ENCODE measurements around the gene ZSWIM5.
"Not testable (repeated sequence)": the region's sequence is repeated elsewhere in the genome, so short reads cannot be mapped to it uniquely, and the experiment has no call there.

ZSWIM5 gene

GRCh38 chr1:45205910-45206721 lies at the start of gene ZSWIM5:
TSS of gene ZSWIM5 (minus strand) at chr1:45206605. CDS start at chr1:45206350, 255 bp downstream.
- peak; percentile 45 to 46 for DNase-seq (ENCODE audit: low read depth in 2 of 2)

DNA sequence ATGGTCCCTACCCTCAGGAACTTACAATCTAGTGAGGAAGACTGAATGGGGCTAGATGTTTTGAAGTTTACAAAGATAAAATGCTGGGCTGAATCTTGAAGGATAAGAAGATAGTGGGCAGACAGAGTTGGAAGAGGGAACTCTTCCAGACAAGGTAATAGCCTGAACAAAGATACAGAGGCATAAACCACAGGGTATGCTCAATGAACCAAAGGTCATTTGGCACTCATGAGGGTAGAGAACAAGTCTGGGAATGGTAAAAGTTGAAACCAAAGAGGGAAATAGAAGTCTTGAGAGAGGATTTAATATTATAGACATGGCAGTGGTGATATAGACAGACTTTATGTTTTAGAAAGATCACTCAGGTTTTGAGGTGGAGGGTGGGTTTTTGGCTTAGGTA lies 48.1 kb upstream of the ZSWIM5 start:
- no peak for DNase-seq (ENCODE audit: low read depth in 2 of 2)

GRCh38 chr1:45250544-45250943 lies 44.1 kb upstream of the ZSWIM5 start:
- DNase-seq (ENCODE audit: low read depth in 2 of 2), result no peak

DNA sequence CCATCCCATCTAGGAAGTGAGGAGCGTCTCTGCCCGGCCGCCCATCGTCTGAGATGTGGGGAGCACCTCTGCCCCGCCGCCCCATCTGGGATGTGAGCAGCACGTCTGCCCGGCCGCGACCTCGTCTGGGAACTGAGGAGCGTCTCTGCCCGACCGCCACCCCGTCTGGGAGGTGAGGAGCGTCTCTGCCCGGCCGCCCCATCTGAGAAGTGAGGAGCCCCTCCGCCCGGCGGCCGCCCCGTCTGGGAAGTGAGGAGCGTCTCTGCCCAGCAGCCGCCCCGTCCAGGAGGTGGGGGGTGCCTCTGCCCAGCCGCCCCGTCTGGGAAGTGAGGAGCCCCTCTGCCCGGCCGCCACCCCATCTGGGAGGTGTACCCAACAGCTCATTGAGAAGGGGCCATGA lies 41.6 kb upstream of the ZSWIM5 start:
- not testable (repeated sequence) for DNase-seq (ENCODE audit: low read depth in 2 of 2)

- DNase-seq (ENCODE audit: low read depth in 2 of 2), result no peak
These were observed 40.4 kb upstream of the ZSWIM5 start for GRCh38 chr1:45246760-45247159.

DNA sequence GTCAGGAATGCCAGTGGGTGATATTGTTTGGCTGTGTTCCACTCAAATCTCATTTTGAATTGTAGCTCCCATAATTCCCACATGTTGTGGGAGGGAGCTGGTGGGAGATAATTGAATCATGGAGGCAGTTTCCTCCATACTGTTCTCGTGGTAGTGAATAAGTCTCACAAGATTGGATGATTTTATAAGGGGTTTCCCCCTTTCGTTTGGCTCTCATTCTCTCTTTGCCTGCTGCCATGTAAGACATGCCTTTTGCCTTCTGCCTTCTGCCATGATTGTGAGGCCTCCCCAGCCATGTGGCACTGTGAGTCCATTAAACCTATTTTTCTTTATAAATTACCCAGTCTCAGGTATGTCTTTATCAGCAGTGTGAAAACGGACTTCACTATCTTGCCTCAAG lies 40.0 kb upstream of the ZSWIM5 start:
- not testable (repeated sequence) for DNase-seq (ENCODE audit: low read depth in 2 of 2)

DNA sequence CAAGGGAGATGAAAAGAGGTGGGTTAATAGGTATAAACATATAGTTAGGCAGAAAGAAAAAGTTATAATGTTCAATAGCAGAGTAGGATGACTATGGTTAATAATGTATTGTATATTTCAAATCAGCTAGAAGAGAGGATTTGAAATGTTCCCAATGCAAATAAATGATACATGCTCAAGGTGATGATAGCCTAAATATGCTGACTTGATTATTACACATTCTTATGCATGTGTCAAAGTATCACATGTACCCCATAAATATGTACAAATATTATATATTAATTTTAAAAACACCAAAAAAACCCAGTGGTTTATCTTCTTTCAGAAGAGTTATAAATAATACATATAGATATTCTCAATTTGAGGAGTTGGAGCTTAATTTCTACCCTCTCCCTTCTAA lies 38.3 kb upstream of the ZSWIM5 start:
- no peak for DNase-seq (ENCODE audit: low read depth in 2 of 2)

DNA sequence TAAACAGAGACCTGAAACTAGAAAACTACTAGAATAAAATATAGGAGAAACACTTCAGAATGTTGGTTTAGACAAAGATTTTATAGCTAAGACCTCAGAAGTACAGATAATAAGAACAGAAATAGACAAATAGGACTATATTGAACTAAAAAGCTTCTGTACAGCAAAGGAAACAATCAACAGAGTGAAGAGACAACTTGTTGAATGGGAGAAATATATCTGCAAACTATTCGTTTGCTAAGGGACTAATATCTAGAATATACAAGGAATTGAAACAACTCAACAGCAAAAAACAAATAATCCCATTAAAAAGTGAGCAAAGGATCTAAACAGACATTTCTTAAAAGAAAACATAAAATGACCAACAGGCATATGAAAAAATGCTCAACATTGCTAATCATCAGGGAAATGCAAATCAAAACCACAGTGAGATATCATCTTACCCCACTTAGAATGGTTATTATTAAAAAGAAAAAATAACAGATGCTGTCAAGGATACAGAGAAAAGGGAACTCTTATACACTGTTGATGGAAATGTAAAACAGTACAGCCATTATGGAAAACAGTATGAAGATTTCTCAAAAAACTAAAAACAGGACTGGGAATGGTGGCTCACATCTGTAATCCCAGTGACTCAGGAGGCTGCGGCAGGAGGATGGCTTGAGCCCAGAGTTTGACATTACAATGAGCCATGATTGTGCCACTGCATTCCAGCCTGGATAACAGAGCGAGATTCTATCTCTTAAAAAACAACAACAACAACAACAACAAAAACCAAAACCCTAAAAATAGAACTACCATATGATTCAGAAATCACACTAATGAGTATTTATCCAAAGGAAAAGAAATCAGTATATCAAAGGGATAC lies 37.3 kb upstream of the ZSWIM5 start:
- no peak for DNase-seq (ENCODE audit: low read depth in 2 of 2)

- no peak for DNase-seq (ENCODE audit: low read depth in 2 of 2)
These were observed 32.4 kb upstream of the ZSWIM5 start for GRCh38 chr1:45238846-45239245.

GRCh38 chr1:45236136-45236535 lies 29.7 kb upstream of the ZSWIM5 start:
- DNase-seq (ENCODE audit: low read depth in 2 of 2), result no peak

GRCh38 chr1:45230537-45230936 lies 24.1 kb upstream of the ZSWIM5 start:
- DNase-seq (ENCODE audit: low read depth in 2 of 2), result no peak

GRCh38 chr1:45225598-45225997 lies 19.2 kb upstream of the ZSWIM5 start:
- no peak for DNase-seq (ENCODE audit: low read depth in 2 of 2)

DNA sequence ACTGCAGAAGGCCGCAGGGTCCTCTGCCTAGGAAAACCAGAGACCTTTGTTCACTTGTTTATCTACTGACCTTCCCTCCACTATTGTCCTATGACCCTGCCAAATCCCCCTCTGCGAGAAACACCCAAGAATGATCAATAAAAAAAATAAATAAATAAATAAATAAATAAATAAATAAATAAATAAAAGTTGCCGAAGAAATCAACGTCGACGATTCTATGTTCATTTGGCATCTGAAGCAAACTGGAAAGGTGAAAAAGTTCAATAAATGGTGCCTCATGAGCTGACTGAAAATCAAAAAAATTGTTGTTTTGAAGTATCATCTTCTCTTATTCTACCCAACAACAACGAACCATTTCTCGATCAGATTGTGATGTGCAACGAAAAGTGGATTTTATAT lies 17.3 kb upstream of the ZSWIM5 start:
- DNase-seq (ENCODE audit: low read depth in 2 of 2), result not testable (repeated sequence)

GRCh38 chr1:45221716-45222115 lies 15.3 kb upstream of the ZSWIM5 start:
- no peak for DNase-seq (ENCODE audit: low read depth in 2 of 2)

DNA sequence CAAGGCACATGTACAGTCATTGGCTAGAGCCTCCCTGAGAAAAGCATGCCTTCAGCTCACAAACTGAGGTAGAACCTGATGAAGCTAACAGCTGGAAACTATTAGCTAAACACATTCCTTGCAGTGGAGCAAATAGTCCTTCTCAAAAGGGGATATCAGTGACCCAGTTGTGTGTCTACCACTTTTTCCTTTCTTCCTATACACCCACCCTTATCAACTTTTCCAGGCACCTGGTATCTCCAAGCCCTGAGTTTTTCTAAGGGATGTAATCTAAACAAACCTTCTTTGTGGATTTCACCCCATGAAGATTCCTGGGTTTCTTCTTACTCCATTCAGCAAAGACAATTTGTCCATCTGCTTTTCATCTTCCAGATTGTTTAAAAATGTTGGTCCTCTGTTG lies 10.5 kb upstream of the ZSWIM5 start:
- DNase-seq (ENCODE audit: low read depth in 2 of 2), result no peak

DNA sequence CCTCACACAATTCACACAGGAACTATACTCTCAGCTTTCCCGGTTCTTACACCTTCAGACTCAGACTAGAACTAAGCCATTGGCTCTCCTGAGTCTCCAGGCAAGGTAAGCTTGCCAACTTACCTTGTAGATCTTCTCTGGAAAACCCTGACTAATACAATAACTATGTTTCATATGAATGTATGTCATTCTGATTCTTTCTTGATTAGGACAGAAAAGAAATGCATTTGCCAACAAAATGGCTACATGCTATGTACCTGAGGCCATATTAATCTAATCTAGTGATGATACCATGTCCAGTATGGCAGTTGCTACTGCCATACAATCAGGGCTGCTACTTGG lies 9.8 kb upstream of the ZSWIM5 start:
- DNase-seq (ENCODE audit: low read depth in 2 of 2), result no peak

- DNase-seq (ENCODE audit: low read depth in 2 of 2), result no peak
These were observed 9.2 kb upstream of the ZSWIM5 start for GRCh38 chr1:45215485-45216199.

DNA sequence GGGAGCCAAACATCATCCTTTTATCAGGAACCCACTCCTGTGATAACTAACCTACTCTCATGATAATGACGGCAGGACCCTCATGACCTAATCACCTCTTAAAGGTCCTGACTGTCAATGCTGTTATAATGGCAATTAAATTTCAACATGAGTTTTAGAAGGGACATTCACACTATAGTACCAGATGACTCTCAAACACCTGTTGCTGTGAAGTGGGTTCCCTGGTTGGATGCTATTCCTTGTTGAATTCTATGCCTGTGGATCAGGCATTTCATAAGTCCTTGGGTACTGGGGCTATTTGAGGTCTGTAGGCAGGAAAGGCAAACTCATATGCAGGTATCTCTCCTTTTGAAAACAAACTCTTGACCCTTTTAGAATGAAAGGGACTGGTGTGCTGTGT lies 7.5 kb upstream of the ZSWIM5 start:
- DNase-seq (ENCODE audit: low read depth in 2 of 2), result no peak

DNA sequence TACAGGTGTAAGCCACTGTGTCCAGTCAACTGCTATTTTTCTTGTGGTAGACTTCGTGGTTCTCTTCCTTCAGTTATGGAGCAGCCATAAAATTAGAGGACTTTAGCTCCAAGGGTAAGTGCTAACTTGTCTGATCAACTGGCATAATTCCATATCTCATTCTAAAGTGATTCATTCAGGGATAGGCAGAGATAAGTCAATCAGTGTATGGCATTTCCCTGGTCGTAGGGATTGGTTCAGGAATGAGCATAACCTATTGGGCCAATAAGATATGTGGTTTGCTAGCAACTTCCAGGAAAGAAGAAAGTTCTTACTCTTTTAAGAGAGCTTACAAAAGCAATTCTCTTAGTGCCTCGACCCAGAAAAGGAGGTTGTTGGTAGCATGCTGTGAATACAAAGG lies 4.7 kb upstream of the ZSWIM5 start:
- DNase-seq (ENCODE audit: low read depth in 2 of 2), result no peak

DNA sequence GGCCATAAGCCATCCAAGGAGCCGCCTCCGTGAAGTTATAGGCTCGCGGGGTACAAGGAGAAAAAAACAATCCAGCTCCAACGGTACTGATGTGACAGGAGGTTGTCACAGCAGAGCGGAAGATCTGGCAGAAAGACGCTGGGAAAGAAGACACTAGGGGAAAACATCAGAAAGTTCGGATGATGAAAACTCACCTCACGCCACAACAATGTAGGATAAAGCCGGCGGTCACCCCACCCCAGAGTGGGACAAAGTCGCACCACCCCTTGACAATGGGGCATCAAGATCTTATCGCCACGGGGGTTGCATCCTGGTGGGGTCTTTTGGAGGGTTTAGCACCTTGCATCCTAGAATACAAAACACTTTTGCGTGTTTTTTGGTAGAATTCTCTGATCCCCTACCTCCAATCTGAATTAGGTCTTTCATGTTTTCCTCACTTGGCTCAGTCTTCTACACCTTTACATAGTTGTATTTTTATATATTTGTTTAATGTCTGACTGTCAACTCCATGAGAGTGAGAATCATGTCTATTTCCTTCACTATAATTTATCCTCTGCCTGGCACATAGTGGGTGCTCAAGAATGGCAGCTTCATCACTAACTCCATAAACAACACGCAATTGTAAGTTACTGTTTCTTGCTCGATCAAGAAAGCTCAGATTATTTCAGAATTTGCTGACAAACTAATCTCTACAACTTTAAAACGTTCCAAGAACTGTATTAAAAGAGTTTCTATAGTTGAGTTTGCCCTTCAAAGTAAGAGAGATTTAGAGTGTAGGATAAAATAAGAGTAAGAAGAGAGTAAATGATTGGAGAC lies 611 bp upstream of the ZSWIM5 start:
- DNase-seq (ENCODE audit: low read depth in 2 of 2), result no peak
